Calu3 (cell line): Measurements from ENCODE around the gene CCDC13. TPM values are rescaled to one million over a fixed set of nuclear protein-coding genes. Genes with fewer than 3 reads are reported as not detected.
A peak's percentile ranks its signal among the peaks of the same experiment; 100 is the strongest.

Experiments
- BruUV-seq: library from RNA; stranded (reverse); fragments of 400-500 nt; replicated peaks from 2 replicates; lab custom pipeline; 2021; lab: Mats Ljungman, UMichigan
- CTCF ChIA-PET: fragments of 300-600 bp; sonication (Branson Sonifier 250); formaldehyde crosslinking; loops from one replicate; lab custom pipeline; 2022; ENCODE audit warnings: antibody characterized with exemption; lab: Charles Lee
- DNase-seq: peaks from one replicate; pipeline ENCODE4 v3.0.0; 2022
- H3K27ac Mint-ChIP-seq: one replicate; pipeline ENCODE4 v1.8.0; 2022; ENCODE audit warnings: mixed read lengths; ENCODE audit not compliant: unreplicated experiment
- H3K27me3 Mint-ChIP-seq: one replicate; pipeline ENCODE4 v1.8.0; 2022; ENCODE audit warnings: mixed read lengths; ENCODE audit not compliant: unreplicated experiment
- H3K36me3 Mint-ChIP-seq: one replicate; pipeline ENCODE4 v1.8.0; 2022; ENCODE audit warnings: mild to moderate bottlenecking, moderate library complexity, mixed read lengths; ENCODE audit not compliant: insufficient read depth, unreplicated experiment
- H3K4me1 Mint-ChIP-seq: one replicate; pipeline ENCODE4 v1.8.0; 2022; ENCODE audit warnings: mild to moderate bottlenecking, low read depth, mixed read lengths; ENCODE audit not compliant: unreplicated experiment
- H3K4me3 Mint-ChIP-seq: one replicate; pipeline ENCODE4 v1.8.0; 2022; ENCODE audit warnings: mild to moderate bottlenecking, low read depth, moderate library complexity, mixed read lengths; ENCODE audit not compliant: unreplicated experiment
- H3K9me3 Mint-ChIP-seq: one replicate; pipeline ENCODE4 v1.8.0; 2022; ENCODE audit warnings: low read depth, mixed read lengths; ENCODE audit not compliant: unreplicated experiment
- CTCF ChIP-seq: fragments of 200-600 bp; IDR thresholded peaks from one replicate; pipeline ENCODE4 v1.8.0; 2022; ENCODE audit warnings: antibody characterized with exemption; ENCODE audit not compliant: unreplicated experiment
- intact Hi-C: fragments of 100-400 bp; cut with micrococcal nuclease; formaldehyde crosslinking; loops from one replicate; pipeline ENCODE4 v1.10.0; 2022; ENCODE audit not compliant: unreplicated experiment
- total RNA-seq: library from RNA; stranded (reverse); gene quantifications from 2 replicates; pipeline ENCODE4 v1.2.3, GENCODE V29; 2022

Gene CCDC13
- total RNA-seq, 1 experiment from 2014 or later: 0.68 TPM

- no peak within 1 kb of the TSS for H3K27ac Mint-ChIP-seq
- intact Hi-C loops: no loop called here
These were observed 36.1 kb upstream of the CCDC13 start, which contains the start of gene ACKR2 for GRCh38 chr3:42809202-42809601. TSS of gene ACKR2 (plus strand) at chr3:42809445. CDS start at chr3:42864503, 55,058 bp downstream.

GRCh38 chr3:42807929-42808328 is 34.9 kb upstream of the CCDC13 start:
- intact Hi-C loops: no loop called here
- no peaks in the 10 kb centered on the region for H3K9me3 Mint-ChIP-seq
- no peak for TF ChIP-seq CTCF
- CTCF ChIA-PET: interaction anchor here (0.5 kb wide), 1 partner anchor 298 kb away, joined by 5 read pairs; no protein-coding TSS in a partner anchor
- H3K36me3 Mint-ChIP-seq: peaks cover 28% of the 10 kb centered on the region
- BruUV-seq: no TSS peak
- no peak overlapping the region for H3K27ac Mint-ChIP-seq
- H3K27me3 Mint-ChIP-seq: no peaks in the 10 kb centered on the region
- peaks cover 41% of the 10 kb centered on the region for H3K4me1 Mint-ChIP-seq
- H3K4me3 Mint-ChIP-seq: no peak overlapping the region
- no peak for DNase-seq

More at GRCh38 chr3:42809202-42809601, 36.1 kb upstream of the CCDC13 start, which contains the start of gene ACKR2:
- Mint-ChIP-seq H3K9me3 (no peaks in the 10 kb centered on the region), H3K27me3 (no peaks in the 10 kb centered on the region), H3K4me3 (no peak within 1 kb of the TSS), H3K4me1 (peaks cover 41% of the 10 kb centered on the region), H3K36me3 (peaks cover 15% of the 10 kb centered on the region)
- DNase-seq: no peak
- CTCF ChIA-PET: no interaction called here
- no peak for TF ChIP-seq CTCF
- BruUV-seq: no TSS peak

DNA sequence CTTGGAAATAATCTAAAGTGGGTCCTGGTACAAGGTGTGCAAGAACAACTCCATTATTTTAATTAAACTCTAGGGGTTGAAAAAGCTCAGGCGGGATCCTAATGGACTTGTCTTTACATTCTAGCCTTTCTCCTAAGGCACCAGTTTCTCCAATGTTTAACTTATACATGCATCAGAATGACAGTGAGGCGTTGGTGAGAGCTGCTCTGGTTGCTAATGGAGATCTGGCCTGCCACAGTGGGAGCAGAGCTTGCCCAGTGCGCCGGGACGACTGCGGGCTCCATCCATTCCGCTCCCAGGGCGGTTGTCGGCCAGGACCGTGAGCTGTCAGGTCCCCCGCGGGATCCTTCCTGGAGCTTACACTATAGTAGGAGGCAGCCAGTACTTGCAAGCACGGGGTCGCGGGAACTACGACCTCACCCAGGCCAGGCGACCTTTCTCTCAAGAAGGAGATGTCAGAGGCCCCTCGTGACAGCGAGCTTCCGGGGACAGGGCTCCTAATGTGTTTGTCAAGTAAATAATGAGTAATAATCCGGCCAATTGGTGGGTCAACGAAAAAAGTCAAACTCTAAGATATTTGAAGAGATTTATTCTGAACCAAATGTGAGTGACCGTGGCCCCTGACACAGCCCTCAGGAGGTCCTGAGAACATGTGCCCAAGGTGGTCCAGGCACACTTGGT is 32.2 kb upstream of the CCDC13 start:
- peak; percentile 27 for DNase-seq
- CTCF ChIA-PET: interaction anchor here (0.7 to 1.3 kb wide), 3 partner anchors 26 to 76 kb away, joined by 3 to 5 read pairs (median 3); no protein-coding TSS in a partner anchor
- BruUV-seq: no TSS peak

GRCh38 chr3:42804831-42805132 is 31.7 kb upstream of the CCDC13 start:
- Mint-ChIP-seq H3K4me3 (peak overlapping the region; percentile 94), H3K27ac (no peak overlapping the region), H3K4me1 (peaks cover 19% of the 10 kb centered on the region), H3K36me3 (peaks cover 30% of the 10 kb centered on the region), H3K27me3 (no peaks in the 10 kb centered on the region), H3K9me3 (no peaks in the 10 kb centered on the region)
- intact Hi-C loops: no loop called here
- BruUV-seq: TSS peak; percentile 93
- CTCF ChIA-PET: interaction anchor here (0.7 to 1.3 kb wide), 4 partner anchors 16 to 76 kb away, joined by 3 to 5 read pairs (median 3); no protein-coding TSS in a partner anchor
- no peak for DNase-seq
- TF ChIP-seq CTCF: no peak

More for the DNA sequence above, 32.2 kb upstream of the CCDC13 start:
- Mint-ChIP-seq H3K27ac (no peak overlapping the region), H3K36me3 (peaks cover 30% of the 10 kb centered on the region), H3K4me1 (peaks cover 24% of the 10 kb centered on the region), H3K4me3 (peak overlapping the region; percentile 94), H3K9me3 (no peaks in the 10 kb centered on the region), H3K27me3 (no peaks in the 10 kb centered on the region)
- intact Hi-C loops: no loop called here
- no peak for TF ChIP-seq CTCF
